Transverse colon (tissue), 3 donors: ENCODE results near the gene GJD3.
"Not testable (repeated sequence)": the region's sequence is repeated elsewhere in the genome, so short reads cannot be mapped to it uniquely, and the experiment has no call there.

ENCODE experiments used
- POLR2A ChIP-seq: fragments of 450-650 bp; IDR thresholded peaks from one replicate; pipeline ENCODE4 v1.6.1; 2016; ENCODE audit warnings: antibody characterized with exemption, mild to moderate bottlenecking, moderate library complexity
- POLR2AphosphoS5 ChIP-seq, 3 donors: sonication (generic); formaldehyde crosslinking; IDR thresholded peaks; one replicate each; pipeline ENCODE4 v1.6.1; 2016; ENCODE audit warnings: antibody characterized with exemption in 3 of 3

DNA sequence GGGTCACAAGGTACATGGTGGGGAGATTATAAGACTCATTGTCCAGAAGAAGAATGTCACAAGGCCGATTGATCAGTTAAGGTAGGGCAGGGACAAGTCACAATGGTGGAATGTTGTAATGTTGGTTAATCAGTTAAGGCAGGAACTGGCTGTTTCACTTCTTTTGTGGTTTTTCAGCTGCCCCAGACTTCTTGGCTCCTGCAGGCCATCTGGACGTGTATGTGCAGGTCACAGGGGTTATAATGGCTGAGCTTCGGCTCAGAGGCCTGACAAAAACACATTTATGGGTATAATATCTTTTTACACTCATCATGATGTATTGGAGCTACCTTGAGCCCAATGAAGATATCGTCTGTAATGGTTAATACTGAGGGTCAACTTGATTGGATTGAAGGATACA, 8.1 kb upstream of the GJD3 start:
- not testable (repeated sequence) for TF ChIP-seq POLR2AphosphoS5 (IDR thresholded peaks at IDR 0.05); POLR2A
